NCI-H446 (cell line): Measurements from ENCODE around the gene TUBG2.

Experiments used
- DNase-seq, 2 experiments: peaks; one replicate each; lab custom pipeline; 2025; lab: John Stamatoyannopoulos, UW

Gene TUBG2

GRCh38 chr17:42695500-42695899 lies 36.4 kb downstream of the TUBG2 start:
- DNase-seq, result no peak

- DNase-seq, result no peak
Observed at GRCh38 chr17:42697108-42697811, 38.2 kb downstream of the TUBG2 start.

GRCh38 chr17:42698736-42699414 lies 39.8 kb downstream of the TUBG2 start:
- DNase-seq, result no peak

GRCh38 chr17:42699415-42699740 lies 40.3 kb downstream of the TUBG2 start:
- DNase-seq, result no peak

DNA sequence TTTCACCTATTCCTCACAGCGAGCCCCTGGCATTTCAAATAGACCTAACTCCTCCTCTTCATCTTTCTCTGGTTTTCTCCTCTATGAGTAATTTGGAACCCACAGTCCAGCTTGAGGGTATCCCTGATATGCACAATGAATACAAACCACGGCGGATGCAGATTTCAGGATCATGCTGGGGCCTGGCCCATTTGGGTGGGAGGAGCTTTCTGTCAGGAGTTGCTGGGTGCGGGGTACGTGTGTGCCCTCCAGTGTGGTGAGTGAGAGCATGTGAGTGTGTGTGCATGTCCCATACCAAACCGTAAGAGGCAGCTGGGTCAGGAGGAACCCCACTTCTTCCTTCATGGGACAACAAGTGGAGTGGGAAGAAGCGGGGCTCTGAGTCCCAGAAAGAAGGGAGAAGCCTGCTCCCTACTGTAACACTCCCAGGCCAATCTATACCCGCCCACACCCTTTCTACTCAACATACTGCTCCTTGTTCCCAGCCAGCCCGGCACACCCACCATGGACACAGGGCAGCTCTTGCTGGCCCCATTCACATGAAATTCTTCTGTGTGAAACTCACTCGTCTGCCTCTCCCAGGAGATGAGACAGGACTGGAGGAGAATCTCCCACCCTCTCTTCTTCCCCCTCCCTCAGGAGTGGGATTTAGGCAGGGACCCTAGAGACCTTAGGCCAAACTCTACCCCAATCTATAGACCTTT lies 41.7 kb downstream of the TUBG2 start:
- DNase-seq, result no peak

- no peak for DNase-seq
Observed at GRCh38 chr17:42702446-42702845, 43.4 kb downstream of the TUBG2 start.

DNA sequence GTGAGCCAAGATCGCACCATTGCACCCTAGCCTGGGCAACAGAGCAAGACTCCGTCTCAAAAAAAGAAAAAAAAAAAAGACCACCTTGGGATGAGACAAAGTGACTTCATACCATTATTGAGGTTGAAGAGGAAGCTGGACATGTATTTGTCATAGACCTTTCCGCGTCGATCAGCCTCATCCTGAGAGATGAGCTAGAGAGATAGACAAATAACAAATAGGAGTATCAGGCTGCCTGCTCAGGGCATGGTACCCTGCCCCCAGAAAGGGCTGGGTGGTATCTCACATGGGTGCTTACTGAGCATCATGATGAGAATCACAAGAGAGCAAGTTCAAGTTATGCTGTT lies 45.4 kb downstream of the TUBG2 start:
- DNase-seq, result no peak

GRCh38 chr17:42704837-42705494 lies 45.9 kb downstream of the TUBG2 start:
- DNase-seq, result no peak

DNA sequence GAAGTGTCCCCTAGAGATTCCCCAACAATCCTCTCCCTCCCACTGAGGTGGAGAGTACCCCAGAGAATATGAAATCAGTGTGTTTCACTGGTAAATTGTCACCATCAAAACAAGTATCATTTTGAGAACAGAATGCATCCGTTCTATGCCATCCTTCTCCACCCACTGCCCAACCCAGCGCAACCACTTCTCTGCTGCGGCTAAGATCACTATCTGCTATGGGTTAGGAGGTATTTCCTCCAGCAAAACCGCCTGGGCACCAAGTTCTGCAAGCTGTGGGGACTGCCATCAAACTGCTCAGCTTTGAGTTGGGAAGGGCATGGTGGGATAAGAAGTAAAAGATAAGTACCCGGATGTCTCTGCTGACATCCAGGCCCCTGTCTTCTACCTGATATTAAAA lies 47.6 kb downstream of the TUBG2 start:
- DNase-seq, result no peak

GRCh38 chr17:42708588-42708987 lies 49.5 kb downstream of the TUBG2 start:
- DNase-seq, result no peak

DNA sequence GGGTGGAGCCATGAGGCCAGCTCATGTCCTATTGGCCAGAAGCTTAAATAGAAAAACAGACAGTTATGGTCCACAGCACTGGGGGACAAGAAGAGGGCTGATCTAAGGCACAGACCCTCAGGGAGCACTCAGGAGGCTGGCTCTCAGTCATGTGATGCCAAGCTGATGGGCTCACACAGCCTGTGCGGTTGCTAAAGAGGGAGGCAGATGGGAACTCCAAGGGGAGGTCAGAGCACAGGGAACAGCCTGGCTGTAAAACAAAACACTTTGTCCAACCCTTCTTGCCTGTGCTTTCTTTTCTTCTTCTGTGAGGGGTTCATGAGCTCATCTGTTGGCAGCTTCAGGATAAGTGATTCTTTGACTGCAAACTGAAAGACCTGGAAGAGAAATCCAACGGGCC lies 50.5 kb downstream of the TUBG2 start:
- DNase-seq, result no peak
